ENCODE measurements around the gene ABLIM2.

- TF ChIP-seq CTCF (IDR thresholded peaks at IDR 0.05) = no peak
- TF ChIP-seq EZH2 (IDR thresholded peaks at IDR 0.05; ENCODE audit: borderline replicate concordance, insufficient read depth, low read depth, low read length, poor library complexity, severe bottlenecking) = no peak
Measured at GRCh38 chr4:8130346-8131066, 28.1 kb downstream of the ABLIM2 start.
